Mesenchymal stem cell (in vitro differentiated cells and primary cell): ENCODE measurements around the gene IL9.

Experiments
- DNase-seq: peaks from one replicate; pipeline ENCODE4 v3.0.0-alpha.2; 2013
- H2AFZ ChIP-seq: one replicate; pipeline ENCODE4 v1.6.1; 2013; ENCODE audit warnings: low read depth, mild to moderate bottlenecking, control low read depth, inconsistent platforms, low read length, moderate library complexity
- H2AK5ac ChIP-seq: 2 replicates; pipeline ENCODE4 v1.6.1; 2013; ENCODE audit warnings: low read length, moderate library complexity, mild to moderate bottlenecking, inconsistent platforms; ENCODE audit not compliant: severe bottlenecking
- H2BK120ac ChIP-seq: one replicate; pipeline ENCODE4 v1.6.1; 2013; ENCODE audit warnings: low read depth, mild to moderate bottlenecking, inconsistent platforms, low read length, moderate library complexity
- H2BK12ac ChIP-seq, 2 experiments: one replicate each; pipeline ENCODE4 v1.6.1; 2013; ENCODE audit warnings: inconsistent platforms in 2 of 2, low read length in 2 of 2, mild to moderate bottlenecking in 2 of 2, moderate library complexity in 2 of 2, control low read depth in 1 of 2
- H2BK15ac ChIP-seq: one replicate; pipeline ENCODE4 v1.6.1; 2013; ENCODE audit warnings: mild to moderate bottlenecking, low read depth, inconsistent platforms; ENCODE audit not compliant: poor library complexity, severe bottlenecking
- H2BK5ac ChIP-seq: 2 replicates; pipeline ENCODE4 v1.6.1; 2013; ENCODE audit warnings: low read depth, mild to moderate bottlenecking, low read length, control low read depth, inconsistent platforms; ENCODE audit not compliant: poor library complexity, severe bottlenecking
- H3K14ac ChIP-seq, 2 experiments: one replicate each; pipeline ENCODE4 v1.6.1; 2013; ENCODE audit warnings: inconsistent platforms in 2 of 2, low read length in 2 of 2, control low read depth in 1 of 2, mild to moderate bottlenecking in 1 of 2, moderate library complexity in 1 of 2
- H3K18ac ChIP-seq, 2 experiments: one replicate each; pipeline ENCODE4 v1.6.1; 2013; ENCODE audit warnings: inconsistent platforms in 2 of 2, low read length in 2 of 2, control low read depth in 1 of 2, low read depth in 1 of 2, mild to moderate bottlenecking in 1 of 2
- H3K23ac ChIP-seq, 2 experiments: one replicate each; pipeline ENCODE4 v1.6.1; 2013; ENCODE audit warnings: inconsistent platforms in 2 of 2, low read length in 2 of 2, mild to moderate bottlenecking in 2 of 2, moderate library complexity in 2 of 2, control low read depth in 1 of 2
- H3K27ac ChIP-seq: 2 replicates; pipeline ENCODE4 v1.5.1; 2013; ENCODE audit warnings: mild to moderate bottlenecking, moderate library complexity, low read length, control low read depth, inconsistent platforms; ENCODE audit not compliant: poor library complexity, severe bottlenecking
- H3K27me3 ChIP-seq, 2 experiments: 2 replicates each; pipeline versions ENCODE4 v1.6.1 to v1.7.0; 2013; ENCODE audit warnings: low read length in 2 of 2, mild to moderate bottlenecking in 2 of 2, moderate library complexity in 2 of 2, control low read depth in 1 of 2, inconsistent platforms in 1 of 2; ENCODE audit not compliant: control insufficient read depth in 1 of 2, insufficient read depth in 1 of 2
- H3K36me3 ChIP-seq, 2 experiments: 2 replicates each; pipeline versions ENCODE4 v1.6.1 to v1.7.0; 2013; ENCODE audit warnings: low read length in 2 of 2, control low read depth in 1 of 2, inconsistent platforms in 1 of 2, low read depth in 1 of 2, mild to moderate bottlenecking in 1 of 2; ENCODE audit not compliant: insufficient read depth in 2 of 2, control insufficient read depth in 1 of 2
- H3K4ac ChIP-seq, 2 experiments: one replicate each; pipeline ENCODE4 v1.6.1; 2013; ENCODE audit warnings: inconsistent platforms in 2 of 2, low read length in 2 of 2, mild to moderate bottlenecking in 2 of 2, moderate library complexity in 2 of 2, control low read depth in 1 of 2, low read depth in 1 of 2
- H3K4me1 ChIP-seq: 2 replicates; pipeline ENCODE4 v1.6.1; 2013; ENCODE audit warnings: low read depth, low read length, control low read depth; ENCODE audit not compliant: control insufficient read depth, insufficient read depth
- H3K4me2 ChIP-seq: 2 replicates; pipeline ENCODE4 v1.6.1; 2013; ENCODE audit warnings: low read length, mild to moderate bottlenecking, inconsistent platforms; ENCODE audit not compliant: poor library complexity, severe bottlenecking
- H3K4me3 ChIP-seq, 2 experiments: 2 replicates each; pipeline versions ENCODE4 v1.5.1 to v1.7.0; 2013; ENCODE audit warnings: low read length in 2 of 2, mild to moderate bottlenecking in 2 of 2, control low read depth in 1 of 2, low read depth in 1 of 2; ENCODE audit not compliant: insufficient read depth in 1 of 2
- H3K79me1 ChIP-seq: replicated peaks from 2 replicates; pipeline ENCODE4 v1.6.1; 2013; ENCODE audit warnings: mild to moderate bottlenecking, control low read depth, low read length, inconsistent platforms; ENCODE audit not compliant: poor library complexity, severe bottlenecking
- H3K9ac ChIP-seq: 2 replicates; pipeline ENCODE4 v1.7.0; 2013; ENCODE audit warnings: mild to moderate bottlenecking, low read length, moderate library complexity
- H3K9me3 ChIP-seq: 2 replicates; pipeline ENCODE4 v1.7.0; 2013; ENCODE audit warnings: mild to moderate bottlenecking, low read length; ENCODE audit not compliant: control insufficient read depth
- H4K8ac ChIP-seq: one replicate; pipeline ENCODE4 v1.6.1; 2013; ENCODE audit warnings: inconsistent platforms, mild to moderate bottlenecking, low read length, moderate library complexity
- H4K91ac ChIP-seq: one replicate; pipeline ENCODE4 v1.6.1; 2013; ENCODE audit warnings: mild to moderate bottlenecking, low read length, inconsistent platforms
- WGBS: methylation state at CpG from one replicate; pipeline ENCODE4 v1.1.7; 2013; ENCODE audit warnings: mixed read lengths; 5-methylcytosine and 5-hydroxymethylcytosine counted together

The IL9 gene

GRCh38 chr5:135941711-135942110 is 46.1 kb upstream of the IL9 start:
- Histone ChIP-seq H2BK120ac (no peak overlapping the region), H3K4me1 (no peaks in the 10 kb centered on the region), H3K9ac (no peak overlapping the region), H3K27ac (no peak overlapping the region), H2AK5ac (no peak overlapping the region), H3K79me1 (no peaks in the 10 kb centered on the region), H3K4me2 (no peak overlapping the region), H4K91ac (no peak overlapping the region), H4K8ac (no peak overlapping the region), H3K4me3 (no peak overlapping the region), H3K14ac (no peak overlapping the region), H3K36me3 (no peaks in the 10 kb centered on the region), H2BK12ac (no peak overlapping the region), H2BK5ac (no peak overlapping the region), H3K9me3 (no peaks in the 10 kb centered on the region), H3K23ac (no peak overlapping the region), H3K27me3 (peaks cover 0 to 5% of the 10 kb centered on the region in 2 experiments), H3K4ac (no peak overlapping the region), H2BK15ac (no peak overlapping the region), H3K18ac (no peak overlapping the region), H2AFZ (no peak overlapping the region)
- no peak for DNase-seq
- 67% methylated on average over 2 of the region's 2 CpGs for WGBS

DNA sequence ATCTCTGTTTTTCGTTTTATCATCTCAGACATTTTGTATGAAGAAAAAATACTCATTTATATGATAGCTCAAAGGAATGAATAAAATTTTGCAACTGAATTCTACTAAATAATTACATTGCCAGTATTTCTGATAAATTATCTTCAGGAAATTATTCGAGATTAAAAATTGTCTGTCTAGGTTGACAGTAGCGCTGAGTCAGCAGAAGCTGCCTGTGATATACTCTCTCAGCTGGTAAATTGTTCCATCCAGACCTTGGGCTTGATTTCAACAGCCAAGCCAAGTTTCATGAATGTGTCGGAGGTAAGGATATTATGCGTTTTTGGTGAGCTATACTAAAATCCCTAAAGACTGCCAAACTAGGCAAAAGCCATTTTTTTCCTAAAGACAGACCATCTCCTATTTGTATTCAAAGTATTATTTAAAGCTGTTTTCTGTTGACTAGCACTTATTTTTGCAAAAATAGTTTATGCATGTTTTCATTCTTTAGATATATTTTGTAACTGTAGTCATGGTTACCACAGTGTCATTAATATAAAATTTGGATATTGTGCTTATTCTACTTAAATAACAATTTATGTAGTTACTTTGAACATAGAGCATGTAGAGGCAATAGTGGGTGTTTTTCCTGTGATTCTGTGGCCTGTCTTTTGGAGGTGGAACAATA is 41.7 kb upstream of the IL9 start:
- no peaks in the 10 kb centered on the region for H3K36me3 ChIP-seq
- no peak overlapping the region for H2BK12ac ChIP-seq
- no peak for DNase-seq
- H2BK5ac ChIP-seq, result no peak overlapping the region
- H3K4ac ChIP-seq, result no peak overlapping the region
- H3K4me1 ChIP-seq, result no peaks in the 10 kb centered on the region
- WGBS, result 90% methylated on average over 2 of the region's 5 CpGs
- no peak overlapping the region for H2BK120ac ChIP-seq
- no peak overlapping the region for H4K8ac ChIP-seq
- no peak overlapping the region for H2BK15ac ChIP-seq
- H3K9me3 ChIP-seq, result no peaks in the 10 kb centered on the region
- H3K4me2 ChIP-seq, result no peak overlapping the region
- no peak overlapping the region for H3K23ac ChIP-seq
- H3K14ac ChIP-seq, result no peak overlapping the region
- H2AFZ ChIP-seq, result no peak overlapping the region
- no peak overlapping the region for H2AK5ac ChIP-seq
- no peak overlapping the region for H3K9ac ChIP-seq
- H3K18ac ChIP-seq, result no peak overlapping the region
- peaks cover under 1 to 10% of the 10 kb centered on the region in 2 experiments for H3K27me3 ChIP-seq
- no peak overlapping the region for H4K91ac ChIP-seq
- H3K27ac ChIP-seq, result no peak overlapping the region
- H3K79me1 ChIP-seq, result no peaks in the 10 kb centered on the region
- no peak overlapping the region for H3K4me3 ChIP-seq

DNA sequence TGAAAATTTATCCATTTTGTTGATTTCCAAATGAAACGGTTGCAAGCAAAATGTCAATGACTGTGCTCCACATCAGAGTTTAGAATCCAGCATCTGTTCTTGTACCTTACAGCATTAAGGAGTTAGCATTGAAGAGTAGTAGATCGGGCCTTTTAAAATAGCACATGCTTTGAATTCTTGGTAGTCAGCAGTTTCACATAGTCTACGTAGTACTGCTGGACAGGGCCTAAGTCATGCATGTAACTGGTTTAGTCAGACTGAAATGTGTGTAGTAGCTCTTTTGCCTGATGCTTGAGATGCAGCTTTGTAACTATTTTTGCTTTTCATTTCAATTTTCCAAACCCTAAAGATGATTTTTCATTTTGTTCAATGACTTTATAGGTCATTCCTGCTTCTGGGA is 39.3 kb upstream of the IL9 start:
- peaks cover 9% of the 10 kb centered on the region for H3K4me1 ChIP-seq
- no peak overlapping the region for H2BK5ac ChIP-seq
- H3K23ac ChIP-seq, result no peak overlapping the region
- H2AFZ ChIP-seq, result no peak overlapping the region
- WGBS, result 62% methylated on average over 3 of the region's 3 CpGs
- no peak overlapping the region for H4K8ac ChIP-seq
- H3K14ac ChIP-seq, result no peak overlapping the region
- H3K4me2 ChIP-seq, result no peak overlapping the region
- H2AK5ac ChIP-seq, result no peak overlapping the region
- no peak overlapping the region for H2BK120ac ChIP-seq
- H3K4ac ChIP-seq, result no peak overlapping the region
- H3K4me3 ChIP-seq, result no peak overlapping the region
- H3K9me3 ChIP-seq, result no peaks in the 10 kb centered on the region
- no peak overlapping the region for H2BK15ac ChIP-seq
- H3K79me1 ChIP-seq, result no peaks in the 10 kb centered on the region
- no peak overlapping the region for H3K27ac ChIP-seq
- no peaks in the 10 kb centered on the region for H3K36me3 ChIP-seq
- H4K91ac ChIP-seq, result no peak overlapping the region
- DNase-seq, result peak; percentile 16
- no peak overlapping the region for H3K18ac ChIP-seq
- no peak overlapping the region for H3K9ac ChIP-seq
- H2BK12ac ChIP-seq, result no peak overlapping the region
- H3K27me3 ChIP-seq, result peaks cover 24 to 29% of the 10 kb centered on the region in 2 experiments

- Histone ChIP-seq H3K27me3 (peaks cover 38 to 63% of the 10 kb centered on the region in 2 experiments), H3K18ac (no peak overlapping the region), H3K79me1 (no peaks in the 10 kb centered on the region), H2AFZ (no peak overlapping the region), H3K27ac (no peak overlapping the region), H3K4me1 (peaks cover 11% of the 10 kb centered on the region), H4K91ac (no peak overlapping the region), H4K8ac (no peak overlapping the region), H3K4me3 (peak overlapping the region in 1 of 2 experiments; percentile 63), H3K4ac (no peak overlapping the region), H3K23ac (no peak overlapping the region), H3K36me3 (no peaks in the 10 kb centered on the region), H2AK5ac (no peak overlapping the region), H3K9ac (no peak overlapping the region), H2BK15ac (no peak overlapping the region), H3K14ac (no peak overlapping the region), H2BK12ac (no peak overlapping the region), H2BK5ac (no peak overlapping the region), H3K9me3 (peaks cover 6% of the 10 kb centered on the region), H2BK120ac (no peak overlapping the region), H3K4me2 (peak overlapping the region; percentile 37)
- no peak for DNase-seq
- WGBS, result 9% methylated on average over 16 of the region's 18 CpGs
Measured at GRCh38 chr5:135930949-135931295, 35.3 kb upstream of the IL9 start.
